Measurements from ENCODE around the gene TMEM163.

The TMEM163 gene

DNA sequence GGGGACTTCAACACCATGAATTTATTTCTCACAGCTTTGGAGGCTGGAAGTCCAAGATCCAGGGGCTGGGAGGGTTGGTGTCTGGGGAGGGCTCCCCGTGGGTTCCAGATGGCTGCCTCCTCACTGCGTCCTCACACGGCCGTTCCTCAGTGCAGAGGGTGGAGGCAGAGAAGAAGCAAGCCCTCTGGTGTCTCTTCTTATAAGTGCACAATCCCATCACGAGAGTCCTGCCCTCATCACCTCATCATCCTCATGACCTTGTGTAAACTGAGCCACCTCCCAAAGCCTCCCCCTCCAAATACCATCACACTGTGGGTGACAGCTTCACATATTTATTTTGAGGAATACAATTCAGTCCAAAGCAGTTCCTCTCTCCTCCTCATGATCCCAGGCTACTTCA lies 26.3 kb downstream of the TMEM163 start:
- no peak for DNase-seq (ENCODE audit: low read depth)

GRCh38 chr2:134690629-134691215 lies 28.1 kb downstream of the TMEM163 start:
- DNase-seq (ENCODE audit: low read depth) = no peak

DNA sequence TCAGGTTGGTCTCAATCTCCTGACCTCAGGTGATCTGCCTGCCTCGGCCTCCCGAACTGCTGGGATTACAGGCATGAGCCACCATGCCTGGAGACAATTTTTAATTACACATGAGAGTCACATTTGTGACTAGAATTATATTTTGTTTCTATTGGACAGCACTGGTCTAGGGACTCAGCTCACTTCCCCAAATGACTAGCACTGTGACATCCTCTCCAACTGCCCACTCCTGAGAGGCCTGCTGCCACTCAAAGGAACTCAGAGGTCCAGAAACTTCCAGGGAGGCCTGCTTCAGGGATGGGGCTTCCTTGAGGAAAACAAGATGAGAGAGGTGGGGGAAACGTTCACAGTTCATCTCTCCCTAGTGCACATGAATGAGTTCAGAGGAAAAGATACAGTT lies 29.5 kb downstream of the TMEM163 start:
- DNase-seq (ENCODE audit: low read depth) = no peak

DNA sequence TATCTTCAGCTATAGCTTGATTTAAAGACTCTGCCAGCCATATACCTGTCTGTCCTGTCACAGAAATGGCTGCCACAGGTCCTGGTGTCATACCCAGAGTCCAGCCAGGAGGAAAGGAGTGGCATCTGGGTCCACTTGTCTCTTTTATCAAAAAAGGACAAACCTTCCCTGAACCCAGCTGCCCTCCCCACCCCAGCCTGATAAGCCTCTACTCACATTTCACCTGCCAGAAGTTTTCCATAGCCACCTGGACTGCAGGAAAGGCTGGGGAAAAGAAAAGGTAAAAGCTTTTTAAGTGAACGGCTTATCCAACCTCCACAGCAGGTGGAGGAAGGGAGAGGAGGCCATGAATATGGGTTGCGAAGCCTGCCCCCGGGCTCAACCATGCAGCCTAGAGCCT lies 32.8 kb downstream of the TMEM163 start:
- no peak for DNase-seq (ENCODE audit: low read depth)

DNA sequence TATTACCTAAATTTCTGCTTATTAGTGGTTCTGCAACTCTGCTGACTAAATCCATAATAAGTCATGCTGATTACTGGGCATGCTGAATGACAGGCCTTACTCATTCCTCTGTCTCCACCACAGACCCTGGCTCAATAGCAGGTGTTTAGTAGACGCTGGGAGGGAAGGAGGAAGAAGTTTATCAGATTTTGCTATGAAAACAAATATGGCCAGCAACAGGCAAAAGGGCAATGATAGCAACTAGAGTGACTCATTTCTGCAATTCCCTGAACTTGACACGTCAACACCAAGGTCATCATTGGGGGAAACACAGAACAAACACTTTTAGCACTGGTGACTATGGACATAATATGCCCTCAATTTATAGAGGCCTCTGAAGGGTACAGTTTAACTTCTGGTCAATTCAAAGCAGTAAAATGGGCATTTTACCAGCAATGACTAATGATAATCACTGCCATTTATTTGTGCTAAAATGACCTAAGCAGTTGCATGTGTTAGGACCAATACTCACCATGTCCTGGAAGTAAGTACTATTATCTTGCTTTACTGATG lies 35.2 kb downstream of the TMEM163 start:
- DNase-seq (ENCODE audit: low read depth) = no peak

DNA sequence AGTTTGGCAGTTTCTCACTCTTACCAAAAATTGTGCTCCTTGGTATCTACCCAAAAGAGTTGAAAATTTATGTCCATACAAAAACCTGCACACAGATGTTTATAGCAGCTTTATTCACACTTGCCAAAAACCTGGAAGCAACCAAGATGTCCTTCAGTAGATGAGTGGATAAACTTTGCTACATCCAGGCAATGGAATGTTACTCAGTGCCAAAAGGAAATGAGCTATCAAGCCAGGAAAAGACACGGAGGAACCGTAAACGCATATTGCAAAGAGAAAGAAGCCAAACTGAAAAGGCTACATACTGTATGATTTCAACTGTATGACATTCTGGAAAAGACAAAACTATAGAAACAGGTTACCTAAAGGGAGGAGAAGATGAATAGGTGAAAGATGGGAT lies 36.1 kb downstream of the TMEM163 start:
- DNase-seq (ENCODE audit: low read depth) = no peak

- no peak for DNase-seq (ENCODE audit: low read depth)
Measured at GRCh38 chr2:134681201-134681600, 37.6 kb downstream of the TMEM163 start.

GRCh38 chr2:134679745-134680144 lies 39.1 kb downstream of the TMEM163 start:
- no peak for DNase-seq (ENCODE audit: low read depth)

DNA sequence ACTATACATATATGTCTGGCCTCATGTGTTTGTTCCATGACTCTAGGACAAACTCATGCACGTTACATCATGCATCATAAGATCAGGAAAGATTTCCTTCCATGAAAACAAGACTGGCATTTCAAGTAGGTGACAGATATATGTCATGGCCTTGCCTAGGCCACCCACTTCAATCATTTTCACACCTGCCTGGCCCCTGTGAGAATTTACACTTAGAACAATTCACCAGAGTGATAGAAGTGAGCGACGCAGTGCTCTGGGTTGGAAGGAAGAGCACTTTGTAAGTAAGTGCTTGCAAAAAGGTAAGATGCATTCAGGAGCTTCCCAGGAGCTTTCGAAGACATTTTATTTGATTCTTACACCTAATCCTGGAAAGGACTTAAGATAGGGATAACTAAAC lies 39.5 kb downstream of the TMEM163 start:
- no peak for DNase-seq (ENCODE audit: low read depth)

DNA sequence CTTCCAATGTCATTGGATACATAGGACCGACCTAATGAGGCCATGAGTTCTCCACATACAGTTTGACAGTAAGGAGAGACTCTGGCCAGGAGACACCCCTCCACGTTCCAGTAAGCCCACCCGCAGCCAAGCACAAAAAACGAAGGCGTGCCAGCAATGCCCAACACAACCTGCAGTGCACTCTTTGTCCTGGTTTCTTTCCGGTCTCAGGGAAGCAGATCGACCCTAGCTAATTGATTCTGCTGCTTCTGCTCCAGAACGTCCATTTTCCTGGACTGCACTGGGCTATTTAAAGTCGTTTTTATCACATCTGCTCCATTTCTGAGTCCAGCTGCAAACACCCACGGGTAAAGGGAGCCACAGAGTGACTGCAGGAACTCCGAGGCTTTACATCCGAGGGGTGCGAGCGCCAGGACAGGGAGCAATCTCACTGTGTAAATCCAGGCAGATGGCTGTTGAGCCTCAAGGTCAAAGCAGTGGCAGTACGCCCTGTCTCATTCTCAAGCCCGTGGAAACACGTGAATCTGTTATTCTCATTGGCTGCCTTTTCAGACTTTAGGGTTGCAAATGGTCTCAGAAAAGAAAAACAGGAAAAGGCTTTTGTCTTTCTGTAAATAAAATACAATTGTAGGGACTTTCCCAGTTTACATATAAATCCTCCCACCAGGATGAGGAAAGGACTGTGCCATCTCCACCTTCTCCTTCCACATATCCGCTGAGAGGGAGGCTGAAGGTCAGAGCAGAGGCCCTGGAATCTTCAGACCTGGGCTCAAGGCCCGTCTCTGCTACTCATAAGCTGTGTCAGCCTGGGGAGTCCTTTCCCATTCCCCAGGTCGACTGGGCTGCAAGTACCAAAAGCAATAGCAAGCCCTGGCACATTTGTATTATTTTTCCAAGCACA lies 40.7 kb downstream of the TMEM163 start:
- no peak for DNase-seq (ENCODE audit: low read depth)

DNA sequence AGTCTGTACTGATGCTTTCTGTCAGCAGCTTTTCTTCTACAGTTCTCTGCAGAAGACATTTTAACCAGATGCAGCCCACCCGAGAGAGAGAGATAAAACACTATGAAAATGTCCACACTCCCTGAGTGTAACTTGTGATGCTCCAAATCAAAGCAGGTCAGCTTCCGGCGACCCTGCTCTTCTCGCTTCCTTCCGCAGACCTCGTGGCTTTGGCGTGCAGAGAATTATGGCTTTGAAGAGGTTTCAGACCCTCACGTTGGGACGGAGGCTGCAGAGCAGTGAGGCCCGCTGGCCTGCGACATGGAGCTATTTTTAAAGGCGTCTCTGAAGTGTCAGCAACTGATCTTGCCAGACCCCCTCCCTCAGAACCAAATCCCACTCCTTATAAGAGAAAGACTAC lies 41.8 kb downstream of the TMEM163 start:
- no peak for DNase-seq (ENCODE audit: low read depth)

GRCh38 chr2:134675314-134675713 lies 43.5 kb downstream of the TMEM163 start:
- DNase-seq (ENCODE audit: low read depth) = no peak

DNA sequence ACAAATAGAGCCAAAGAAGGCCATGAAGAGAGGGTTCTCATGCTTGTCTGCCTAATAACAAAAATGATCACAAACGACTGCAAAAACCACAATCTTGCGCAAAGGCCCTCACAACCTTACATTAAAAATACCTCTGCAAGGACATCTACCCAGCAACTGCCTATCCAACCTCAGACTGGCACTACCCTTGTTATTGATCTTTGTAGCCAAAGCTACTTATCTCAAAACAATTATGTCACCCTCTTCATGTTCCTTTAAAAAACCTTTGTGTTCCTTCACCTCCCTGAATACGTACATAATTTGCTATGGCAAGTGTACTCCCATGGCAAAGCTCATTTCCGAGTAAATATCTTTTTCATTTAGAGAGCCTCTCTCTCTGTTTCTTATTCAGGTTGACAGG lies 44.1 kb downstream of the TMEM163 start:
- no peak for DNase-seq (ENCODE audit: low read depth)

- DNase-seq (ENCODE audit: low read depth) = no peak
Measured at GRCh38 chr2:134671513-134671912, 47.3 kb downstream of the TMEM163 start.

DNA sequence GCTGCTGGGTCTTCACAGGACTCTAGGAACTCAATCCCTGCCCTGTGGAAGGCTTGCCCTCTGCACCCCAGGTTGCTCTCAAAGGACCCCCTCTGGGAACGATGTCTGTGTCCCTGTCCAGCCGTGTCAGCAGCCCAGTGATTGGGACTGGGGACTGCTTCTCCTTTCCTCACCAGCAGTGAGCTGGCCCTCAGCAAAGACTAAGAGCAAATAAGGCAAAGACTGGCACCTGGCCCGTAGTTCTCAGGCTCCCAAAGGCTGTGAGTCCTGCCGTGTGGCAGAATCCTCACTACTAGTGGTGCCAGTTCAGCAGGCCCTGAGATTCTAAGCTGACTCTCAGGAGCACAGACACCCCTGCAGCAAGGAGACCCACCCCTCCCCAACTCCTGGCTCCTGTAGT lies 47.8 kb downstream of the TMEM163 start:
- no peak for DNase-seq (ENCODE audit: low read depth)

DNA sequence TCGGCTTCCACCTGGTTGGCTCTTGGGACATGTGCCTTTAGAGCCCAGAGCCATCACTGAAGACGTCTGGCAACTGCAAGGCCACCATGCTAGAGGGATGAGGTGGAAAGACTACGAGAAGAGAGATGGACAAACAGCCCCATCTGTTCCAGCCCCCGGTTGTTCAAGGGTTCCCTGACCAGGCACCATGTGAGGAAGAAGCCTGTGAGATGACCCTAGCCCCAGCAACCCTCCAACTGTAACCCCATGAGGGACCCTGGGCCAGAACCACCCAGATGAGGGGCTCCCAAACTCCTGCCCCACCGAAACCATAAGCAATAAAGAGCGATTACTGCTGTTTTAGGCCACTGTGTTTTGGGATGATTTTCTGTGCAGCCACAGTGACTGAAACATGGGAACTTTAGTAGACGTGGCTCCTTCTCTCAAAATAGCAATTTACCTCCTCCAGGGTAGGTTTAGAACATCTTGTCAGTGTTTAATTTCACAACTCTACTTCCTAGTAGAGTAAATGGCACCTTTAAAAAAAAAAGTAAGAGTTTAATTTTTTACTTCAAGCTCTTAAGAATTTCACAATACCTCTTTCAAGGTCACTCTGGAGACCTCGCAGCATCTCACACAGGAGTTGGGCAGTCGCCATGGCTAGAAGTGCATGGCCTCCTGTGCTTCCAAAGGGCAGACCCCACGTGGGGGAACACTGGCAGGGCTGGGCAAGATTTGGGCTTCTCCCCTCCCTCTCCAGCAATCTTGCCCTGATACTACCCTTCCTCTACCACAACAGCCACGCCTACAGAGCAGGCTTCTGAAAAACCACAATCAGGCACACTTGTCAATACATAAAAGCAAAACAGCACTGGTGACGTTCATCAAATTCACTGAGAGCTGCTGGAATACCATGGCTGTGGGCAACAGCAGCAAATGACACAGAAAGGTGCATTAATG lies 48.8 kb downstream of the TMEM163 start:
- DNase-seq (ENCODE audit: low read depth) = no peak

DNA sequence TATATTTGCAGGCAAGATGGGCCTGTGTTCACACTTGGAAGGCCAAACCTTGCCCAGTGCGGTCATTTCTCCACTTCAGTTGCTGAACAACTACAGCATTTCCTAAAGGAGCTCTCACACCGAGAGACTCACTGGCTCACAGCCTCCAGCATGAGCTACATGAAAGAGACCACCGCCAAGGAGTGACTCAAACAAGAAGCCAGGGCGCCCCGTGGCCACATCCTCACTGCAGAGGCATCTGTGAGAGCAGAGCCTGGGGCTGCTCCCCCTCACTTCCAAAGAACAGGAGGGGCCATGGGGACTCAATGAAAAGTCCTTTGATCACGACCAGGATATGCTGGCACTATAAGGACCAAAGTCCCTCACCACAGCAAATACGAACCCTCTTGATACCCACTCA lies 50.0 kb downstream of the TMEM163 start:
- DNase-seq (ENCODE audit: low read depth) = no peak

GRCh38 chr2:134667541-134667940 lies 51.3 kb downstream of the TMEM163 start:
- no peak for DNase-seq (ENCODE audit: low read depth)

- DNase-seq (ENCODE audit: low read depth) = no peak
Measured at GRCh38 chr2:134667081-134667480, 51.7 kb downstream of the TMEM163 start.

DNA sequence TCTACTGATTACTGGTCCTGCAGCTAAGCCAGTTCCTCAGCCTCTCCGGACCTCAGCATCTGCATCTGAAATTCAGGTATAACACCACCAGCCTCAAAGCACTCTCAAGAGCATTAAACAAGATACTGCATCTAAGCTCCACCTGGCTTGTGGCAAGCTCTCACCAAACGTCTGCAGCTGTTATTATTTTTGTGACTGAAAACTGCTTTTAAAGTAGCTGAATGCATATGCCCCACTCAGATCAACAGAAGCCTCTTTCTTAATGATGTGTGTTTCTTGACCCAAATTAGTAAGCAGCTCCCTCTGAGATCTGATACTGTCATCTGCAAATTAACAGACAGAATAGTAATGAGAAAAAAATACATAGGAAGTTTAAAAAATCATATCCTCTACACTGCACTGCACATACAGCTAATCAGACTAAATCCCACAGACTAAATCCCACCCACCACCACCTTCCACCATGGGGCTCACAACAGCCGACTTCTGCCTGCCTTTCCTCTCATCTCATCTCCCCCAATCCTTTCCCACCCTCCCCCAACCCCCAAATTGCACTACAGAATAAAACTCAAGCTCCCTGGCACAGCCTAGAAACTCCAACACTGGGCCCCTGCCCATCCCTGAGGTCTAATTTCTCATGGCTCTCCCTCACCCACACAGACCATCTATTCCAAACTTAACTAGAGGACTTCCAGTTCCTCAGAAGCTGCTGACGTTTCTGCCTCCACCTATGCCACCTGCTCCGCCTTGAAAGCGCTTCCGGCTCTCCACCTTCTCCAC lies 52.9 kb downstream of the TMEM163 start:
- DNase-seq (ENCODE audit: low read depth) = no peak
